DMS153 treated with DMSO at 0.1 percent for 48 hours (cell line): ENCODE measurements around the gene BACH2.

Experiments
- DNase-seq: peaks from one replicate; lab custom pipeline; 2025; ENCODE audit not compliant: unreplicated experiment; lab: John Stamatoyannopoulos, UW

The BACH2 gene

GRCh38 chr6:90241229-90241880, 55.3 kb downstream of the BACH2 start:
- no peak for DNase-seq

- no peak for DNase-seq
Measured at GRCh38 chr6:90238496-90239266, 58.0 kb downstream of the BACH2 start.

- no peak for DNase-seq
Measured at GRCh38 chr6:90237350-90237990, 59.2 kb downstream of the BACH2 start.

DNA sequence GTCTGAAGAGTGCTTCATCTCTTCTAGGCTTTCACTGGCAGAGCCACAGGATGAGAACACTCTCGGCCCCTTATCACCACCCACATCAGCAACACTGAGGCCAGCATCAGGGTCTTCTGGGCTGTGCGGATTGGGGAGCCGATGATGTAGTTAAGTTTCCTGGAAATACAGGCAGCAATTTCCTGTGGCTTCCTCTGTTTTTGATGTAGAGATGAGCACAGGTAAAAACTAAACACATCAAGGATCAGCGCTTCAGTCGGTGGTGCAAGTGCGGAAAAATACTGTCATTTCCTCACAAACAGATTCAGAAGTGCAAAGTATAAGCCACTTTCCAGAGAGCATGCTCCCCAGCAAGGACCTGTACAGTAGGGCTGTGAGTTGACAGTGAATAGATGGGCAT, 62.6 kb downstream of the BACH2 start:
- no peak for DNase-seq

- DNase-seq, result no peak
Measured at GRCh38 chr6:90233213-90233612, 63.4 kb downstream of the BACH2 start.

DNA sequence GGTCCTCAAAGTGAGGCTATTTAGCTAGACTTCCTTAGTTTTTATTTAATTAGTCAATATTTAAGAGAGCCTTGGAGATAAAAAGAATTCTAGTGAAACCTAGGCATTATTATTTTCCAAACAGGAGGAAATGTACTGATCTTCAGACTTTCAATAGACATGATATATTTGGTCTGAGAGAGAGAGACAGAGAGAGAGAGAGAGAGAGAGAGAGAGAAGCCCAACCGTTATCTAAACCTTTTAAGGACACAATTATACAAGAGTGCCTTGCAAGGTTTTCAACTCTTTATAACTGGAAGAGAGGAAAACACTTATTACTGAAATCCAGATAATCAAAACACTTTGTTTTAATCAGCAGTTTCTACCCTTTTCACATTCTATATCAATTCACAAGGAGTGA, 64.8 kb downstream of the BACH2 start:
- no peak for DNase-seq

DNA sequence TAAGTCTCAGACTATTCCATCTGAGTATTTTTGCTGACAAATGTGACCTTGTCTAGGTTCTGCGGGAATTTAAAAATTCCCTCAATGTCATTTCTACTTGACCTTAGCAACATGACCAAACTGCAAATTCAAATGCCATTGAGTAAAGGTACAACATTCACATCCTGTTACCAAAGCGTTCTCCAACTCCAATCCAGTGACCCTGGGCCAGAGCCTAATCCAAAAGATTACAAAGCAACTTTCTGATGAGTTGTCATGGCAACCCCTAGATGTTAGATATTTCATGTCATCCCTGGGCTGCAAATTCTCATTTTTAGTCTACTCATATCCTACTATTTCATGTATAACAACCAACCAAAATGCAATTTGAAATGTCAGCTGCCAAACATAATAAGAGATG, 65.3 kb downstream of the BACH2 start:
- DNase-seq, result no peak

DNA sequence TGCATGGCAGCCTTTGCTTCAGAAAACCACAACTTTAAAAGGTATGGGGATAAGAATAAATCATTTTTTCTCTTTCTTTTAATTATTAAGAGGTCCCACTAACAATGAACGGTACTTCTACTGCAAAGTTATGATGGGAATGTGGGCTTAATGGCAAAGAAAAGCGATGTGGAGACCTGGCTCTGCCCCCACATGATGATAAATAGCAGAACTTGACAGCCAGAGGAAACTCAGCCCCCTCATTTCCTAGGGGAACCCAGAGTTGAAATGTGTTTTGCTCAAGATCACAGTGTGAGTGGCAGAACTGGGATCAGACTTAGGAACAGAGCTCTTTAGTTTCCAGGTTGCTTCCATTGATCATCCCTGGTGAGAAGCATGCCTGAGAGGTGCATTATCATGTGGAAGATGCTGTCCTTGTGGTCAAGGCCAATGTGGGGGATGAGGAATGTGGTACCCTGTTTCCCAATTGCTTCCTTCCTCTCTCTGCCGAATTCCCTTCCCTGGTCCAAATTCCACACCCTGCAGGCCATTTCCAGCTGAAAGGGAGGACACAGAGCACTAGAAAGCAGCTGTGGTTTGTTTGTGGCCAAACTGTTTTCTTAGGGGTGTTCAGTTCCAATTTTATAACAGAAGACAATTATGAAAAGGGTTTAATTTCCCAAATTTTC, 66.0 kb downstream of the BACH2 start:
- no peak for DNase-seq

DNA sequence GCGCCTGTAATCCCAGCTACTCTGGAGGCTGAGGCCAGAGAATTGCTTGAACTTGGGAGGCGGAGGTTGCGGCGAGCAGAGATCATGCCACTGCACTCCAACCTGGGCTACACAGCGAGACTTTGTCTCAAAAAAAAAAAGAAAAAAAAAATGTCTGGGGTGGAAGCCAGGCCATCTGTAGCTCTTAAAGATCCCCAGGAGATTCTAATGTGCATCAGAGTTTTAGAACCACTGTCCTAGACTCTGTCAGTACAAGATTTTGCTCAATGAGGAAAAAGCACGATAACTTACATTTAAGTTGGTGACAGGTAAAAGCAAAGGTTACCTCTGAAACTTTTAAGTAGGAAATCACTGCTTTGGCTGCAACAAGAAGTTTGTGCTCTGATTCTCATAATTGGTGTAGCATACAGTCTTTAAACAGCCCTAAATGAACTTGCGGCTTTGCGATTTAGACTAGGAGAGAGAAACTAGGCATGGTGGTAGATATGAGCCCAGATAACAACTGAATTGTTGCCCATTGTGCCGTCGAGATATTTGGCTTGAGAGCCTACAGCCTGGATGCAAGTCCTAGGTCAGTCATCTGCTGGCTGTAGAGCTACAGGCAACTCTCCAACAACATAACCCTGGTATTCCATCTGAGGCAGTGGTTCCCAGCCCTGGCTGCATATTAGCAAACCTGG, 67.2 kb downstream of the BACH2 start:
- no peak for DNase-seq

DNA sequence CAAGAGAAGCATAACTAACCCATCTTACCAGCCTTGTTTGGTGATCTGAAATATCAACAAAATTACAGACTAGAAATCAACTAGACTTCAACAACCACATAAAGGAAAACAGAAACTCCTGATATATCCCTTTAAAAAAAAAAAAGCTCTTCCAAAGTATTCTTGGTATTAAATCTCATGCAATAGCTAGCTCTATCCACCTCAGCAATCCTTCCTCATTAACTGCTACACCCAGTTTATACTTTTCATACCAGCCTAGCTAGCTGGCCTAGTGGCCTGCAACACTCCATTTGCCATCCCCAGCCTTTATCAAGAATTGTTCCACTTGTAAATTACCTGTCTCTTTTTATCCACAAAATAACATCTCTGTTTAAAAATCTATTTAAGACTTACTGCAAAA, 69.0 kb downstream of the BACH2 start:
- DNase-seq, result no peak

- DNase-seq, result no peak
Measured at GRCh38 chr6:90227213-90227612, 69.4 kb downstream of the BACH2 start.

DNA sequence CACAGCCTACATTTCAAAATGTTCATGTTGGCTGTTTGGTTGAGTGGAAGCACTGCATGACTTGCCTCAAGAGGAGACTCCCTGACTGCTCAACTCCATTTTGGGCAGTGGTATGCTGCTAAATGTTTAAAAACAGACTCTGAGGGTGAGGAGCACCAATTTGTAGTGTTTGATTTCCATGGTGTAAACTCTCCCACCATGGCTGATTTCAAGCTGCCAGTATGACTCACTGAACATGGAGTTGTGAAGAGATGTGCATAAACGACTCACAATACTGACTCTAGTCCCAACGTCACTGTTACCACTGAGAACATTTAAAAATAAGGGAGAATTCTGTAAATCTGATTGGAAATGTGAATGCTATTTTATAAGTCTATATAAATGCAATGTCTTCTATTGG, 70.4 kb downstream of the BACH2 start:
- no peak for DNase-seq

DNA sequence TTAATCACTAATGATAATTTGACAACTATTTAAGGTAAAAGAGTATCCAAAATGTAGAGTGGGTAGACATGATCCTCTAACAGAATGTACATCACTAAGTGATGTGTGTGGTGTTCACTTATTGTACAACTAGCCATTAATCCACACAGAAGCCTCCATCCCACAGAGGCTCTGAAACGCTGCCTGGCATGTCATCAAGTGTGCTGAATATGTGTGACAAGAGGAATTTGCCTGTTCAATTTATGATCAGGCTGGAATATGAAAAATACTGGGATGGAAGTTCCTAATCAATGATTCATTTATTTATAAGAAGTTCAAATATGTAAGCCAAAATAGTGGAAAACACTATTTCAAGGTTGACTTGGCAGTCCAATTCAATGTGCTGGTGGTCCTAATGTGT, 72.4 kb downstream of the BACH2 start:
- DNase-seq, result no peak

GRCh38 chr6:90222724-90223198, 73.9 kb downstream of the BACH2 start:
- no peak for DNase-seq

GRCh38 chr6:90222008-90222407, 74.6 kb downstream of the BACH2 start:
- DNase-seq, result no peak

GRCh38 chr6:90221403-90221802, 75.2 kb downstream of the BACH2 start:
- no peak for DNase-seq

- no peak for DNase-seq
Measured at GRCh38 chr6:90220273-90220672, 76.4 kb downstream of the BACH2 start.

DNA sequence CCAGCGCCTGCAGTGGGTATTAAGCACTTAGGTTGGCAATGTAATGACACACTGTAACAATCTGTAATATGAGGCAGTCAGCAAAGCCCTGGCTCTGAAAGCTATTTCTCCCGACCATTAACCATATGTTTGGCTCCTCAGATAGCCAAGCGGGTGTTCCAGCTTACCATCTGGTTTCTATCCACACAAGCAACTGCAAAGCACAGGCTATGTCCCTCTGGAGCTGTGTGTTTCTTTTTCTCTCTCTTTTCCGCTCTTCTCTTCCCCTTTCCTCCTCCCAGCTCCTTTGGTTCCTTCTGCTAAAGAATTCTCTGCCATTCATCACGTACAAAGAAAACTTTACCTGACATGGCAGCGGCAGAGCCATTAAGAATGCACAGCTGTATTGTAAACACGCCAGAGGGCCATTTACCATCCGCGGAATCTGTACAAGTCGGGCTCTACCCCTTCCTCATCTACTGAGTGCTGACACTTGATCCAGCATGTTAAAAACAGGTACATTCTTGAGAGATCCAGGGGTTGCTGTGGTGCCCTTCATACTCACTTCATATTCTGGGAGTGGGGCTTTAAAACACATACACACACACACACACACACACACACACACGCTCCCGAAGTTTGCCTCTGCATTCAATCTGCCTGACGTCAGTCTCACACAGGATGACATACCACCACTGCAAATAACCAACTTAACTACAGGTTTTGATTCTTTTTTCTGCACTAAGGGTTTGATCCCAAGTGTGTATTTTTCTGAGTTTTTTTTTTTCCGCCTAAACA, 77.2 kb downstream of the BACH2 start:
- peak; percentile 68 for DNase-seq

GRCh38 chr6:90218959-90219208, 77.8 kb downstream of the BACH2 start:
- DNase-seq, result no peak

- DNase-seq, result no peak
Measured at GRCh38 chr6:90217506-90218127, 79.0 kb downstream of the BACH2 start.
